Fibroblast of lung (primary cell): Measurements from ENCODE around the gene DOCK7.

Experiments
- EZH2 ChIP-seq: IDR thresholded peaks from 2 replicates; pipeline ENCODE4 v1.5.1; 2012; ENCODE audit warnings: low read length, control low read depth, mild to moderate bottlenecking; ENCODE audit errors: missing control alignments
- TF ChIP-seq, protein P1 (sequence below), 2 donors: IDR thresholded peaks in 1 of 2; conservative IDR thresholded peaks in 1 of 2; 1 replicate in 1 of 2; 2 replicates in 1 of 2; pipeline ENCODE4 v1.5.1; 2011 to 2012; ENCODE audit warnings: low read length in 2 of 2, control low read depth in 1 of 2, inconsistent platforms in 1 of 2, low read depth in 1 of 2, mild to moderate bottlenecking in 1 of 2

GRCh38 chr1:62588000-62588399 is 100.2 kb downstream of the DOCK7 start:
- TF ChIP-seq EZH2: no peak
- TF ChIP-seq, protein P1, sequence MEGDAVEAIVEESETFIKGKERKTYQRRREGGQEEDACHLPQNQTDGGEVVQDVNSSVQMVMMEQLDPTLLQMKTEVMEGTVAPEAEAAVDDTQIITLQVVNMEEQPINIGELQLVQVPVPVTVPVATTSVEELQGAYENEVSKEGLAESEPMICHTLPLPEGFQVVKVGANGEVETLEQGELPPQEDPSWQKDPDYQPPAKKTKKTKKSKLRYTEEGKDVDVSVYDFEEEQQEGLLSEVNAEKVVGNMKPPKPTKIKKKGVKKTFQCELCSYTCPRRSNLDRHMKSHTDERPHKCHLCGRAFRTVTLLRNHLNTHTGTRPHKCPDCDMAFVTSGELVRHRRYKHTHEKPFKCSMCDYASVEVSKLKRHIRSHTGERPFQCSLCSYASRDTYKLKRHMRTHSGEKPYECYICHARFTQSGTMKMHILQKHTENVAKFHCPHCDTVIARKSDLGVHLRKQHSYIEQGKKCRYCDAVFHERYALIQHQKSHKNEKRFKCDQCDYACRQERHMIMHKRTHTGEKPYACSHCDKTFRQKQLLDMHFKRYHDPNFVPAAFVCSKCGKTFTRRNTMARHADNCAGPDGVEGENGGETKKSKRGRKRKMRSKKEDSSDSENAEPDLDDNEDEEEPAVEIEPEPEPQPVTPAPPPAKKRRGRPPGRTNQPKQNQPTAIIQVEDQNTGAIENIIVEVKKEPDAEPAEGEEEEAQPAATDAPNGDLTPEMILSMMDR (conservative IDR thresholded peaks at IDR 0.05 in 1 of 2, IDR thresholded peaks at IDR 0.05 in 1 of 2; ENCODE audit: low read depth in 1 of 2, low read length in 2 of 2): no peak
